Glutamatergic neuron (in vitro differentiated cells): ENCODE data around the gene BARHL2. TPM values are rescaled to one million over a fixed set of nuclear protein-coding genes. Genes with fewer than 3 reads are reported as not detected.

Experiments used
- DNase-seq: peaks from one replicate; pipeline ENCODE4 v3.0.0; 2022
- H3K27ac Mint-ChIP-seq: one replicate; pipeline ENCODE4 v1.8.0; 2020; ENCODE audit warnings: mild to moderate bottlenecking, mixed read lengths, inconsistent platforms; ENCODE audit not compliant: unreplicated experiment
- H3K27me3 Mint-ChIP-seq: one replicate; pipeline ENCODE4 v1.8.0; 2020; ENCODE audit warnings: mild to moderate bottlenecking, moderate library complexity, mixed read lengths, inconsistent platforms; ENCODE audit not compliant: unreplicated experiment
- H3K36me3 Mint-ChIP-seq: one replicate; pipeline ENCODE4 v1.8.0; 2020; ENCODE audit warnings: mild to moderate bottlenecking, mixed read lengths, inconsistent platforms; ENCODE audit not compliant: unreplicated experiment
- H3K4me1 Mint-ChIP-seq: one replicate; pipeline ENCODE4 v1.8.0; 2020; ENCODE audit warnings: mild to moderate bottlenecking, low read depth, mixed read lengths, inconsistent platforms; ENCODE audit not compliant: unreplicated experiment
- H3K4me3 Mint-ChIP-seq: one replicate; pipeline ENCODE4 v1.8.0; 2020; ENCODE audit warnings: mild to moderate bottlenecking, mixed read lengths, inconsistent platforms; ENCODE audit not compliant: unreplicated experiment
- H3K9me3 Mint-ChIP-seq: one replicate; pipeline ENCODE4 v1.8.0; 2020; ENCODE audit warnings: mild to moderate bottlenecking, moderate library complexity, mixed read lengths, inconsistent platforms; ENCODE audit not compliant: unreplicated experiment
- long read RNA-seq: library from polyadenylated mRNA; unstranded; transcript quantifications from one replicate; pipeline ENCODE4 v2.0.0, GENCODE V29; 2020; ENCODE audit not compliant: unreplicated experiment
- total RNA-seq: library from RNA; stranded (reverse); fragmentation: NEBNext Ultra II Directional; extraction: Animal tissue kit (Norgen Biotek cat#: 25700); gene quantifications from one replicate; pipeline ENCODE4 v1.2.1, GENCODE V29; 2021; ENCODE audit not compliant: unreplicated experiment
- TF ChIP-seq, protein P1 (sequence below): fragments of 200-600 bp; sonication (generic); IDR thresholded peaks from one replicate; pipeline ENCODE4 v1.5.0; 2021; ENCODE audit not compliant: partially characterized antibody, unreplicated experiment

Gene BARHL2
- total RNA-seq = 0.27 TPM
- long read RNA-seq = 0 reads

DNA sequence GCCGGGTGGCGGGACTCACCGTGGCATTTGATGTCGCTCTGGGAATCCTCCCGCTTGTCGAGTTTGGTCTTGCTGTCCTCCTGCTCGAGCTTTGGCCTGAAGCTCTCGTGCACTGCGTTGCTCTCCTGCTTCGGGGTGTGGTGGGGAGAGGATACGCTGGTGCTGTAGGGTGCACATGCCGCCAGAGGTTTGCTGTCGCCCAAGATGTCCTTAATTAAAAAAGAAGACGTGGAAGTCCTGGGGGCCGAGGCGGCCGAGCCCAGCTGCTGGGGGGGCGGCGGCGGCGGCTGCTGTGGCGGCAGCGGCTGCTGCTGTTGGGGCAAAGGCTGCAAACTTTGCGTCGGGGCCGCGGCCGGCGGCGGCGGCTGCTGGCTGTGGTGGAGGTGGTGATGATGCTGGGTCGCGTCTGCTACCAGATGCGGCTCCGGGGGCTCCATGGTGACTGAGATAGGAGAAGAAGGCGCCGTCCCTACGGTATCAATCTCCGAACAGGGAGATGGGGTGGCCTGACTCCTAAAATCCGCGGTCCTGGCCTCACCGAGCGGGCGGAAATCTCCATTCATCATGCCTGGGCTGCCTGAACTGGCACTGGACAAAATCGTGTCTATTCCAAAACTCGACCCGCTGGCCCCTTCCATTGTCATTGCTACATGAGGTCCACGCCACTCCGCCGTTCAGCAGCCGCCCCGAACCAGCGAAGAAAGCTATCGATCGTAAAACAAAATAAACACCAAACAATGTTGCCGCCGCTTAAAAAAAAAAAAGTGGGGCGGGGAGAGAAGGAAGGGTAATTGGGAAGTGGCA, at the start of gene BARHL2:
Gene BARHL2 (minus strand): TSS at position 751 of the 804 bp plus-strand sequence. CDS start 107 bp downstream, at position 644.
- peaks cover 60% of the 10 kb centered on the region for H3K27me3 Mint-ChIP-seq
- H3K36me3 Mint-ChIP-seq = peaks cover 4% of the 10 kb centered on the region
- peaks cover 34% of the 10 kb centered on the region for H3K4me1 Mint-ChIP-seq
- peak within 1 kb of the TSS; percentile 98 for H3K4me3 Mint-ChIP-seq
- peaks cover 25% of the 10 kb centered on the region for H3K9me3 Mint-ChIP-seq
- TF ChIP-seq, protein P1, sequence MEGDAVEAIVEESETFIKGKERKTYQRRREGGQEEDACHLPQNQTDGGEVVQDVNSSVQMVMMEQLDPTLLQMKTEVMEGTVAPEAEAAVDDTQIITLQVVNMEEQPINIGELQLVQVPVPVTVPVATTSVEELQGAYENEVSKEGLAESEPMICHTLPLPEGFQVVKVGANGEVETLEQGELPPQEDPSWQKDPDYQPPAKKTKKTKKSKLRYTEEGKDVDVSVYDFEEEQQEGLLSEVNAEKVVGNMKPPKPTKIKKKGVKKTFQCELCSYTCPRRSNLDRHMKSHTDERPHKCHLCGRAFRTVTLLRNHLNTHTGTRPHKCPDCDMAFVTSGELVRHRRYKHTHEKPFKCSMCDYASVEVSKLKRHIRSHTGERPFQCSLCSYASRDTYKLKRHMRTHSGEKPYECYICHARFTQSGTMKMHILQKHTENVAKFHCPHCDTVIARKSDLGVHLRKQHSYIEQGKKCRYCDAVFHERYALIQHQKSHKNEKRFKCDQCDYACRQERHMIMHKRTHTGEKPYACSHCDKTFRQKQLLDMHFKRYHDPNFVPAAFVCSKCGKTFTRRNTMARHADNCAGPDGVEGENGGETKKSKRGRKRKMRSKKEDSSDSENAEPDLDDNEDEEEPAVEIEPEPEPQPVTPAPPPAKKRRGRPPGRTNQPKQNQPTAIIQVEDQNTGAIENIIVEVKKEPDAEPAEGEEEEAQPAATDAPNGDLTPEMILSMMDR = no peak
- DNase-seq = peak; percentile 46
- H3K27ac Mint-ChIP-seq = peak within 1 kb of the TSS; percentile 43

DNA sequence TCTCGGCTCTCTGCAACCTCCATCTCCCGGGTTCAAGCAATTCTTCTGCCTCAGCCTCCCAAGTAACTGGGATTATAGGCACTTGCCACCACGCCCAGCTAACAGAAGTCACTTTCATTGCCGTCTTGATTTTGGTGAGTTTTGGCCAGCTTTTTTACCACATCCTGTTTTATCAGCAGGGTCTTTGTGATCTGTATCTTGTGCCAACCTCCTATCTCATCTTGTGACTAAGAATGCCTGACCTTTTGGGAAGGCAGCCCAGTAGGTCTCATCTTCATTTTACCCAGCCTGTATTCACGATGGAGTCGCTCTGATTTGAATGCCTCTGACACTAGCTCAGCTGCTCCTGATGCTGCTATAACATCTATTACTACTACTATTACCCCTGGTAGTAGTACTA, 46.8 kb upstream of the BARHL2 start:
- no peak overlapping the region for H3K27ac Mint-ChIP-seq
- DNase-seq = no peak
- TF ChIP-seq, protein P1 = no peak
- H3K4me1 Mint-ChIP-seq = no peaks in the 10 kb centered on the region
- H3K4me3 Mint-ChIP-seq = no peak overlapping the region
- H3K36me3 Mint-ChIP-seq = no peaks in the 10 kb centered on the region
- H3K27me3 Mint-ChIP-seq = peaks cover 2% of the 10 kb centered on the region
- peaks cover 3% of the 10 kb centered on the region for H3K9me3 Mint-ChIP-seq

DNA sequence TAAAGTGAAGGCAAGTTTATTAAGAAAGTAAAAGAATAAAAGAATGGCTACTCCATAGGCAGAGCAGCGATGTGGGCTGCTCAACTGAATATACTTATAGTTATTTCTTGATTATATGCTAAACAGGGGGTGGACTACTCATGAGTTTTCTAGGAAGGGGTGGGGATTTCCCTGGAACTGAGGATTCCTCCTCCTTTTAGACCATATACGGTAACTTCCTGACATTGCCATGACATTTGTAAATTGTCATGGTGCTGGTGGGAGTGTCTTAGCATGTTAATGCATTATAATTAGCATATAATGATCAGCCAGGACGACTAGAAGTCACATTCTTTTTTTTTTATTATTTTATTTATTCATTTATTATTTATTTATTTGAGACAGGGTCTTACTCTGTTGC, 46.4 kb upstream of the BARHL2 start:
- Mint-ChIP-seq H3K27me3 (peaks cover 3% of the 10 kb centered on the region), H3K4me3 (no peak overlapping the region)
- DNase-seq = no peak

DNA sequence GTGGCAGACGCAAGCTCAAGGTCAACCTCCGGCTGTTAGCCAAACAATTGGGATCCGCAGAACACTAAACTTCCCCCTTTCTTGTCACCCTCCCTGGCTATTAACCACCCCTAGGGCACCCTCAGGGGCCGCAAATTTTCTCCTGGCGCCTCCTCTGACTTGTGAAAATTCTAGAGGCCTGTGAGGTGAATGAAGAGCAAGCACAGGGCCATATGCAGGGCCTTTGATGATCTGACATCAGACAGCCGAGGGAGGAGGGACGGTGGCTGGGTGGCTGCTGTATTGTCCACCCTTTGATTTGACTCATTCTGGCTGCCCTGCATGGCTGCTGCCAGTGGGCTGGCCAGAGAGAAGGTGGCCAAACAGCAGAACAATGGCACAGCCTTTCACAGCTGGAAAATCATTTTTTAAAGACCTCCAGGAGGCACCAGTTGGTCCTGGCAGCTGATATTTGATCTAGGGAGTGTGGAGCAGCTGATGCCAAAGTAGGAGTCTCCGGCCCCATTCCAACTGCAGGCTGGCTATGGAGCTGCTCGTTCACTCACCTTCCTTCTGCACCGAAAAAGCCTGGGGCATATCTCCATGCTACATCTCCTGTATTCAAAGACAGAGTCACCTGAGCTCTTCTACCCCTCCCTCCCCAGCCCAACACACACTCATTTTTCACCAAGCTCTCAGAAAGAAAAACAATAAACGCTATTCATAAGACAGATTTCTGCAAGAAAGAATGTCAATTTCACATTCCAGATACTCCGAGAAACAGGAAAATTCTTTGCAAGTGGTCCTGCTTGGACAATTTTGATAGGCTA, 44.9 kb upstream of the BARHL2 start:
- TF ChIP-seq, protein P1 = no peak
- Mint-ChIP-seq H3K9me3 (peaks cover 3% of the 10 kb centered on the region), H3K27ac (no peak overlapping the region), H3K27me3 (peaks cover 3% of the 10 kb centered on the region), H3K4me1 (no peaks in the 10 kb centered on the region), H3K36me3 (no peaks in the 10 kb centered on the region), H3K4me3 (no peak overlapping the region)
- no peak for DNase-seq

More for the DNA sequence above, 46.4 kb upstream of the BARHL2 start:
- Mint-ChIP-seq H3K27ac (no peak overlapping the region), H3K9me3 (peaks cover 3% of the 10 kb centered on the region), H3K36me3 (no peaks in the 10 kb centered on the region), H3K4me1 (no peaks in the 10 kb centered on the region)
- TF ChIP-seq, protein P1 = no peak
